Eye (tissue), 1 donor: Measurements from ENCODE around the gene TBC1D1.

ENCODE experiments used
- DNase-seq: peaks from one replicate; pipeline ENCODE4 v3.0.0-alpha.2; 2015

TBC1D1 gene

DNA sequence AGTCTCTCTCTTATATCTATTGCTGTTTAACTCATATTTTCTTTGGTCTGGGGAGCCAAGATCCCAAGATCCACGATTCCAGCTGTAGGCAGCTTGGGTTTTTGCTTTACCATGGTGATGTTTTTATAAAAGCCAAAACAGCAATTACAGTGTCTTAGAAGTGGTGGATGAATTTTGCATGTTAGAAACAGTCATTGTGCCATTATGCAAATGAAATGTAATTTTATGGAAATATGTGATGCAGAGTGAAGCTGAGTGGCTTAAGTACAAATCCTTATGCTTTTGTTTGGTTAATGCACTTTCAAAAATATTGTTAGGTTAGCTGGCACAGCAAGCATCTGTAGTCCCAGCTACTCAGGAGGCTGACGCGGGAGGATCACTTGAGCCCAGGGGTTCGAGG, 36.5 kb downstream of the TBC1D1 start:
- no peak for DNase-seq

DNA sequence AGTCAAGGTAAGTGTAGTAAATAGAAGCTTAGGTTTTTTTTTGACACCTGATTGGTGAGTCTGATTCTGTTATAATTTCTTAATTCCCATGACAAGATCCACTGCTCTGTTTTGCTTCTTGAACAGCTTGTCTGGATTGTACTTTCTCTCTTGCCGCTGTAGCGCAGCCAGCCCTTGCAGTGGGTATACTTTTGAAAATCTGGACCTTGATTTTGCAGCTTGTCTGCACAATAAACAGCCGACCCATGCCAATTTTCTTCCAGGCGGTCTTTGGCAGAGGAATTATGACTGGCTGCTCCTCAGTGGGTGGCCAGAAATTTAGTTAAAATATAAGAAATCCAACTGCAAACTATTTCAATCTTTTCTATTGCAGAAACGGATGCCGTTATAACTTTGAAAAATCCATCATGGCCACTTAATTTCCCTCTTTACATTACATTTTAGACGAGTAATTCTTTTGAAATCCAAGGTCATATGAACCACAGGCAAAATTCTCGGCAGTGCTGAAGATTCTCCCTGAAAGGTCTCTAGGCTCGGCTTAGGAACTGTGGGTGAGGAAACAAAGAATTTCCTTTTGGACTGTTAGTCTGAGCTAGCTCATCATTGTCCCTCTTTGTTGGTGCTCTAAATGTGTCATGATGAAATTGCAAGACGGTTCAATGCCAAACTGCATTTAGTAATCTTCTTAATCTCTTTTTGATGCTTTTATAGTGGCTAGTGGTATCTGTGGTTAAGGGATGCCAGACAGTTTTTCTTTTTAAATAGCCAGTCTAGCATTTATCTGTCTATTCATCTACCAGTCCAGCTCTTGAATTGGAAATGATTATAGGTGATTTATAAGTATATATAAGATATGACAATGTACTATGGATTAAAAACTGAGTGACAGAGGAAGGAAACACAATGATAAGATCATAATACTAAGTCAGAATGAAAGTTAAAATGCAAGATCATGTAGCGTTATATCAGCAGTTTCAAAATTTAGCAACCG, 37.8 kb downstream of the TBC1D1 start:
- DNase-seq = no peak

DNA sequence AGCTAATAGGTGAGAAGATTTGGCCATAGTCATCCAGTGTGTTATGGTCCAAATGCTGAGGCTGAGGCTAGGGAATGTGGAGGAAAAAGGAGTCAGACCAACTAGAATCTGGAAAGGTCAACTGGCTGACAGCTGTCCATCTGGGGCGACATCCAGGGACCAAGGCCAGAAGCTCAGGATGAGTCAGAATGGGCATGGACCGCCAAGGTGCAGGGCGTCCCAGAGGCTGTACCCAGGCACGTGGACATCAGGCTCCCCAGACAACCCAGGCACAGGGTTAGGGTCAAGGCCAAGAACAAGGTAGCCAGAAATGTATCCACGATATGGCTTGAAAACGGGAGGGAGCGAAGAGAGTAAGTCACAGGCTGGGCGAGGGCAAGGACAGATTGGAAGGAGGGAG, 43.2 kb downstream of the TBC1D1 start:
- DNase-seq = no peak

DNA sequence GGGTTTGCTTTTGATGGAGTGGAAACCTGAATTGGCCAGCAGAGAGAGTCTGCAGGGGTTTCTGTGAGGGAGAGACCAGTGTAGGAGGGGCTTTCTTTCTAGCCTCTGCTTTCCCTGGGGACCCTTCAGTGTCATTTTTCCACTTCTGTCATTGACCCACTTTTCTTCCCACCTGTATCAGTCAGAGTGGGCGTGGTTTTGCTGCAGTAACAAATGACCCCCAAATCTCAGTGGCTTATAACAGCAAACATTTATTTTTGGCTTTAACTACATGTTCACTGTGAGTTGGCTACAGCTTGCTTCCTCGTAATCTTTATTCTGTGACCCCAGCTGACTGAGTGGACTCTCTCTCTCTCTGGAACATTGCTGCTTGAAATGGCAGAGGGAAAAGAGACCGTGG, 43.7 kb downstream of the TBC1D1 start:
- DNase-seq = no peak

DNA sequence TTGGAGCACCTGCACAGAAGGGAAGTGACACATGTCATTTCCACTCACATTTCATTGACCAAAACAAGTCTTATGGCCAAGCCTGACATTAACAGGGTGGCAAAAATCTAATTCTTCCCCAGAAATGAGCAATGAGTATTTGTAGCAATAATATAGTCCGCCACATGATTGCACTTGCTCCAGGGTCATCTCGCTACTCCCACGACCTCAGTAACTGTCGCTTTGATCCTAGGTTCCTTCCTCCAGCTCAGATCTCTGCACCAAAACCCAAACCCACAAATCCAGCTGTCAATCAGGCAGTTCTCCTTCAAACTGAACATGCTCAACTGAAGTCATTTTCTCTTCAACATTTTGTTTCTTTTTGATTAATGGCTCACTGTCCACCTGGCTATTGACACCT, 44.1 kb downstream of the TBC1D1 start:
- DNase-seq = no peak

DNA sequence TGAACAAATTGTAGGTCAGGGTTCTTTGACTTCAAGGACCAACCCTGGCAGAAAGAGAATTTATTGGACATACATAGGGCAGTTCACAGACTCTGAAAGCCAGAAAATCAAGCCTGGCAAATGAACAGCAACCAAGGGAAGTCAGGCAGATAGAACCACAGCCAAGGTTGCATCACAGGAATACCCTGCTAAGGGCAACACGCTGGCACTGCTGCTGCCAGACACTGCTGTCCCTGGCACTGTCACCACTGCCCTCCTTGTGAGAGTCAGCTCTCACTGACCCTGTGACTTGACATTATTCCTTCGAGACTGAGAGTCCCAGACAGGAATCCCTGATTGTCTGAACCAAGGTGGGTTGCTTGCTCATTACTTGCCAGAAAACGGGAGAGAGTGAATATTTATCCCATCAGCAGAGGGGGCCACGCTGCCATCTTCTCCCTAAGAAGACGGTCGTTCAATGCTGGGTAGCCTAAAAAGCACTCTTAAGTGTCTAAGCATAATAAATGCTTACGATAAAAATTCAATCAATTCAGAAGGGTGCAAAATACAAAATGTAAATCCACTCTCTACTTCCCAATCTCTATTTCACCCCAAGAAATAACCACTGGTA, 46.1 kb downstream of the TBC1D1 start:
- no peak for DNase-seq

DNA sequence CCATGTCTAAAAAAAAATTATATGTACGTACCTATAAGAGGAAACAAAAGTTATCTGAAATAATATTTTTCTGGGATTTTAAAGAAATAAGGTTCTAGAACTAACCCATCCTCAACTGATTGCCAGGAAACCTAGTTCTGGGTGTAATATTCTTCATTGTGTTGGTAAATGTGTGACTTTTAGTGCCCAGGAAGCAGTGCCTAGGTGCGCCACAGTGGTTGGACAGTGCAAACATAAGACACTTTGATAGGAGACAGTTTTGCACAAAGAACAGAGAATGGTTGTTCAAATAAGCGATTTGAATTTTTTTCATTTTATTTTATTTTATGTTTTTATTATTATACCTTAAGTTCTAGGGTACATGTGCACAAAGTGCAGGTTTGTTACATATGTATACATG, 47.3 kb downstream of the TBC1D1 start:
- no peak for DNase-seq

DNA sequence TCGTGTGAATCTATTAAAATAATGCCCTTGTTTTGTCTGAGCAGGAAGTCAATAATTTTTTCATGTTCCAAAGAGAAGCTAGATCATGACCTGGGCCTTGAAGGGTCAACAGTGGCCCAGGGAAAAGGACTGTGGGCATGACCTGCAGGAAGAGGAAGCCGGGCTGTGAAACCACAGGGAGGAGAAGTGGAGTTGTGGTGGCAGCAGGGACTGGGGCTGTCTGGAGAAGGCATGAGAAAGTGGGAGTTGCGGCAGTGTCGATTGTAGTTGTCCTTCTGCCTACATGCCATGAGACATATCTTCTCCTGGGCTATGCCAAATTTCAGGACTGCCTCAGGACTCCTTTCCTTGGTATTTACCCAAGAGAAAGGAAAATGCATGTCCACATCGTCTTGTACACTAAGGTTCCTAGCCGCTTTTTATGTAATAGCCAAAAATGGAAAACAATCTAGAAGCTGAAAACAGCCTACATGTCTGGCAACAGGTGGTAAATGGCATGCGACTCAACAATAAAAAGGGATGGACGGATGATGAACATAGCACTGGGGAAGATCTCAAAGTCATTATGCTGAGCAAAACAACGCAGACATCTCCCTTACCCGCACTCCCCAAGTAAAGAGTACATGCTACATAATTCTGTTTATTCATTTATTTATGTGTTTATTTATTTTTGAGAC, 55.8 kb downstream of the TBC1D1 start:
- no peak for DNase-seq

DNA sequence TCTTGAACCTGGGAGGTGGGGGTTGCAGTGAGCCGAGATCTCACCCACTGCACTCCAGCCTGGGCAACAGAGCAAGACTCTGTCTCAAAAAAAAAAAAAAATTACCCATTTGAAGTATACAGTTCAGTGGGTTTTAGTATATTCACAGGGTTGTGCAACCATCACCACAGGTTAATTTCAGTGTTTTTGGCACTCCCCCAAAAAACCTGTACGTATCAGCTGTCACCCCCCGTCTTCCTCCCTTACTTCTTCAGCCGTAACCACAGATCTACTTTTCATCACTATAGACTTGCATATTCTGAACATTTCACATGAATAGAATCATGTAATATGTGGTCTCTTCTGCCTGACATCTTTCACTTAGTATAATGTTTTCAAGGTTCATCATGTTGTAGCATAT, 57.7 kb downstream of the TBC1D1 start:
- no peak for DNase-seq

DNA sequence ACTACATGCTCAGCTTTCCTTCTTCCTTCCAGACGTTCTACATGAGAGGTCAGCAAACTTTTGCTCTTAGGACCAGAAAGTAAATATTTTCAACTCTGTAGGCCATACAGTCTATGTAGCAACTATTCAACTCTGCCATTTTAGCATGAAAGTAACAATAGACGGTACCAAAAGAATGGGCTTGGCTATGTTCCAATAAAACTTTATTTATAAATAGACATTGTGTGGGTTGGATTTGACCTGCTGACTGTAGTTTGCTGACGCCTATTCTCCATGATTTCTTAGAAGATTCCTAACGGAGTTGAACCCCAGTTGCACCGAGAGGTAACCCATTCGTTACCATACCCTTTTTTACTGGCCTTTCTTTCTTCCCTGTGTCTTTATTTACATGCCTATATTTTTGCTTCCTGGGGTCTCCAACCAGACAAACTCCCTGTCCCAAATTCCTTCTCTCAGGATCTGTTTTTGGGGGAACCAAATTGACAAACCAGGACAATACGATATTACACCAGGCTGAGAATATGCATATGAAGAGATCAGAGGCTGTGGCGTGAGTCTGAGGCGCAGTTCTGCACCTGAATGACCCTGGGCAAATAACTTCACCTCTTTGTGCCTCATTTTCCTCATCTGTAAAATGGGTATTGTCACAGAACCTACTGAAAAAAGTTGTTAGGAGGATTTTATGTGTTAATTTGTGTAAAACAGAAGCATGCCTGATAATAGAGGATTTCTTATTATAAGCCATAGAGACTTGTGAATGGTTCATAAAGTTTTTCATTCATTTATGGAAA, 58.9 kb downstream of the TBC1D1 start:
- DNase-seq = no peak

DNA sequence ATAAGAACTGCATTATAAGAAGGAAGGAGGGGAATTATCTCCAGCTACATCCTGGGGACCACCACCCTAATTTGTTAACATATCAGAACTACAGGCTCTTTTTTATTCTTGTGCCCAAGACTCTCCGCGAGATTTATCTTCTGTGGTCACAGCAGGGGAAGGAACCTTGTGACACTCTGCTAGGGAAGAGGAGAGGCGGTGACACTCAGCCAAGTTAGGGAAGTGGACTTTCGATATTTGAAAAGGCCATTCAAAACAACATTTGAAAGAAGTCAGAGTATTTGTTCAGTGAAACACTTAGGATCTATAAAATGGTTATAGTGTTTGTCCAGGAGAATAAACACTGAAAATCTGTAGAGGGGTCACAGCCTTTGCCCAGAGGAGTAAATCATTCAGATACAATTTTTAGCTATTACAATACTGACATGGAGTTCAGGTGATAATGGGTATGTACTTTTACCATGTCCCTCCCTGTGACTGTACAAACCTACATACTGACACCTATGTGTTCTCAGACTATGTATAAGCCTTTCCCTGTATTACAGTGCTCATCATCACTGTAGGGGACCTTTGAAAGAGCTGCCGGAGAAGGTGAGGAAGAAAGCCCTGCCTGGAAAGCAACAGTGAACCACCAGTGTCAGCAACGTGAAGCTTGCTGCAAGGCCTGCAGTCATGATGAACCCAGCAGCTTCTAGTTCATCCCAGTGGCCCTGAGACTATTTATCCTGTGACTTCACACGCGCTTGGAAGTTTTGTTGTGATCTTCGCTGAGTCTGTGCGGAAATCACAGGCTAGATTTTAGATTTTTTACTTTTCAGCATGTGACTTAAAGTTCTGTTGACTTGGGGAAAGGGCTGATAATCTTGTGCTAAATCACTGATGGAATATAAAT, 60.8 kb downstream of the TBC1D1 start:
- no peak for DNase-seq

DNA sequence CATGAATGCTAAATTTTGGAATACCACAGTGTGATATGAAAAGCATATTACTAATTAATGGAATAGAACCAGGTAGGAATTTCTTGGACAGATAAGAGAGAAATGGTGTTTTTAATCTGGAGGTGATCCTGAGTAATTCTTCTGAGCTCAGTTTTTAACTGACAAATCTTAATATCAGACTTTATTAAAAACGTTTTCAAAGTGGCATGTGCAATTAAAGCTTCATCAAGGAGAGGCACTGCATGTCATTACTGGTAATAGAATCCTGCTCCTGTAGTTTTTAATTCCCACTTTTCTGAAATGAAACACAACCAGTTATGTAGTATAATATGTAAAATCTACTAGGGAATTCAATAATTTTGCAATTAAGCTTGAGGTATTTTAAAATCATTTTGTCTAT, 62.3 kb downstream of the TBC1D1 start:
- no peak for DNase-seq

DNA sequence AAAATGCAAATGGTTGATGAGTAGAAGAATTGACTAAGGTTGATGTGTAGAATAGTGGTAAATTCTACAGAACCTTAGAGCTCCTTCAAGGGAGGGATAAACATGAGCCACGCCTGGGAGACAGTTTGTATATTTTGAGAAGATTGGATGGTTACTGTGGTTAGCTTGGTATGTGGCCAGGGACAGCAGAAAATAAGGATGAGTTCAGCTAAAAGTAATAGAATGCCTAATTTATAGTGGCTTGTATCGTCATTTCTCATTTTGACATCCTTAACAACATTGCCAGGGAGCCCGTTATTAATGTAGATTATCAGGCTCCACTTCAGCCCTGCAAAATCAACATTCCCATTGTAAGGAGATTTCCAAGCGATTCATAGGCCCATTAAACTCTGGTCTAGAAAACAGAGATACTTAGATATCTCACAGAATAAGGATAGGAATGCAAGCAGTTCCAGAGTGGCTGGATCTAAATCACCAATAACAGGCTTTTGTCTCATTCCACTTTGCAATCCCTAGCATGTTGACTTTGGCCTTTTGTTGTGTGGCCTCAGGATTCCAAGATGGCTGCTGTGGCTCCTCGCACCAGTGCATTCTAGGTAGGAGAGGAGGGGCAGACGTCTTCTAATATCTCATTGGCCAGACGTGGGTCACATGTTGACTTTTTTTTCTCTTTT, 62.9 kb downstream of the TBC1D1 start:
- DNase-seq = no peak

DNA sequence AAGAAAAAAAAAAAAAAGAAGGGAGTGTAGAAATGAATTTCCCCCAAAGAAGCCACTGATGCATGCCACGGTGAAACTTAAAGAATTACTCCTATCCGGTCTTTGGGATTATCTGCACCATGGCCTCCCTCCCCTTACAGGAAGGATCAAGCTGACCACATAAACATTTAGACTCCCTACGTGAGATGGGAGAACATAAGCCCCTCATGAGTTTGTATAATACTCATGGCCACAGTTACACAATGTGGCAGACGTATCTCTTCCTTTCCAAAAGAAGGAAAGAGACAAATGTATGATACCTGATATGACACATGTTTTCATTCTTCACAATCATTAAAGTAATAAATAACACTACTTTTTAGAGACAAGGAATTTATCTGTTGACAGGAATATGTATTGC, 66.1 kb downstream of the TBC1D1 start:
- no peak for DNase-seq

DNA sequence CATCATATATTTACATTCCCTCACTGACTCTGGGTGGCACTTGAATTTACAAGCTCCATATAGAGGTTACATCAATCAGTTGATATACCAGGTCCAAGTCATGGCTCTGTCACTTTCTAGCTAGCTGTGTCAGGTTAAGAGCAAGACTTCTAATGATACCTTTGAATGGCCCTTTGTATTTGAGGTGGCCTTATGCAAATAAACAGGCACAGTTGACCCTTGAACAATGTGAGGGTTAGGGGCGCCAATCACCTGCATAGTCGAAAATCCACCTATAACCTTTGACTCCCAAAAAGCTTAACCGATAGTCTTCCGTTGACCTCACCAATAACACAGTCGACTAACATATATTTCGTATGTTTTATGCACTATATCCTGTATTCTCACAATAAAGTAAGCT, 68.0 kb downstream of the TBC1D1 start:
- DNase-seq = no peak

DNA sequence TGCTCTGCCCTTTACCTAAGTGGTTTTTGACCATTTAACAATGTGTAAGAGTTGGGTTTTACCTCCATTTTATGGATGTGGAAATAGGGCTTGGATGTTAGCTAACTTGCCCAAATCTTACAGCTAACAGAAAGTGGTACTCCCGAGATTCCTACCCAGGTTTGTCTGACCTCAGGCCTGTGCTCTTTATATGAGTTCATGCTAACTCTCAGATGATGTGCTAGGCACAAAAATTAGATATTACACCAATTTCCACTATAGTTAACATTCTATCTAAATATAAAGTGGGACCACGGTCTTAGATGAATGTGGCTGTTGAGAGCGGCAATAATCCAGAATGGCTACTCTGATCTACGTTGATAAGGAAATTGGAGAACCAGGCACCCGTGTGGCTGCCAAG, 69.2 kb downstream of the TBC1D1 start, which contains the start of gene PTTG2:
Gene PTTG2, plus strand, starts transcription at position 301 of the 400 bp plus-strand sequence. Its CDS starts 37 bp downstream, at position 338.
- DNase-seq = no peak

DNA sequence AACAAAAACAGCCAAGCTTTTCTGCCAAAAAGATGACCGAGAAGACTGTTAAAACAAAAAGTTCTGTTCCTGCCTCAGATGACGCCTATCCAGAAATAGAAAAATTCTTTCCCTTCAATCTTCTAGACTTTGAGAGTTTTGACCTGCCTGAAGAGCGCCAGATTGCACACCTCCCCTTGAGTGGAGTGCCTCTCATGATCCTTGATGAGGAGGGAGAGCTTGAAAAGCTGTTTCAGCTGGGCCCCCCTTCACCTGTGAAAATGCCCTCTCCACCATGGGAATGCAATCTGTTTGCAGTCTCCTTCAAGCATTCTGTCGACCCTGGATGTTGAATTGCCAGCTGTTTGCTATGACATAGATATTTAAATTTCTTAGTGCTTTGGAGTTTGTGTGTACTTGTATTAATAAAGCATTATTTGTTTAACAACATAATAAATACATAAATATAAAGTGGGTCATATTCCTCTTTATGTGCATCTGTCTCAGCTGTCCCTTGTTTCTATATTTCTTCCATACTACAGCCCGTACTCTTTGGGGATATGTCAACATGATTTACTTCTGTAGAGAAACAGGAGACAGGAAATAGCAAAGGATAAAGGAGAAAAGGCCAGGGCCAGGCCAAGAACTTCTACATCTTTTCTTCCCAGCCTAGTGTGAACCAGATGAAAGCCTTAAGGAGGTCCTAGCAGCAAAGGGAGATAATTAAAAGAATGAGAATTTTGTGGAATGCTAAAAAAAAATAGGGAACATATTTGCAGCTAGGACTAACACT, 70.0 kb downstream of the TBC1D1 start:
- DNase-seq = no peak

DNA sequence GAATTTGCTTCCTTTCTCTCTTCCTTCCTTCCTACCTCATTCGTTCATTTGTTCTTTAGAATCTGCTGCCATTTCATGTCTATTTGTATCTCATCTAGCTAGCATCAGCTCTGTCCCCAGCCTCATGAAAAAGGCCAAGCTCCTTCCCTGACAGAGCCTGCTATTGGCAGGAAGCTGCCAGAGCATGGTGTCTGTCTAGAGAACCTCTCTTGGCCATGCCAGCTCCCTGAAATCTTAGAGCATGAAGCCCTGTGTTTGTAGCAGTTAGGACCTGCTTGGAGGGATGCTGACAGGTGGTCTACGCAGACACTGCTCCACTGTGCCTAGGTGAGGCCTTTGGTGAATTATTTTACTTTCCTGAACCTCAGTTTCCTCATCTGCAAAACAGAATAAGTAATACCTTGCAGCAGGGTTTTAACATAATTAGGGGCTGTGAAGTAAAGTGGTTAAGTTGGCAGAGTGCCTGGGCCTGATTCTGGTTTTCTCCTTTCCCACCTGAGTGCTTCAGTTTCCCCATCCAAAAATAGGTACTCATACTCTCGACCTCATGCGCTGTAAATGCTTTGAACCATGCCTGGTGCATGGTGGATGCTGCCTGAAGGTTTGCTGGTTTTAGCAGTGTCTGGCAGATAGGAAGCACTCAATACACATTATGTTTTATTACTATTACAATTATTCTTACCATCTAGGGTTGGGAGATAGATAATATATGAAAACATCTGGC, 74.0 kb downstream of the TBC1D1 start:
- DNase-seq = no peak

DNA sequence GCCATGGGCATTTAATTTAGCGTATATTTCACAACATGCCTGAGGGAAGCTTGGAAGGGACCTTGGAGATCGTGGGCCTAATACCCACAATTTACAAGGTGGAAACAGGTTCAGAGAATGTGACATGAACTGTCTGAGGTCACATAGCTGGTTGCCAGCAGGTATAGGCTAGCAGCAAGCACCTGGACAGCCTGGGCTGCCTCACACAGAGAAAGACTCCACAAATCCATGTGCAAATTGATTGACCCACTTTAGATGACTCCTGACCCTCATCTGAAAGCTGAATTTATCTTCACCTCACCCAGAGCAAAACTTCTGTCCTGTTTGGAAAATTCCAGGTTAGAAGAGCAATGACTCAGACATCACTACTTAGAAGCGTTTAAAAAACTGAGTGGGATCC, 75.2 kb downstream of the TBC1D1 start:
- DNase-seq = no peak

DNA sequence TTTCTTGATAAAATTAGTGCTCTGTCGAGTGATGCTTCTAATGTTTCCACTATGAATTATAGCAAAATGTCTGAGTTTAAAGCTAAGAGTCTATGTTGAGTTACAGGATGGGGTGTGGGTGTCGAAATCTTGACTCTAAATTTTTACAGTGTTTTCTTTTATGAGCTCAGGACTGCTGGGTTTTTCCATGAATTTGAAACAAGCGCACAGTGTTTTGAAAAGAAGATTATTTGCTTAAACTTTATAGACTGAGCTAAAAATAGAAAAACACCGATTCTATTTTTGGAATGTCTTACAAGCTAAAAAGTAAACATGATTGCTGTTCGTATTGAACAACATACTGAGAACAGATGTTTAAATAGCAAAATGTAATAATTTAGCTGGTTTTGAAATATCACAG, 76.9 kb downstream of the TBC1D1 start:
- DNase-seq = no peak
